Activated naive CD4-positive, alpha-beta T cell treated with anti-CD3 and anti-CD28 coated beads, Interleukin-2, amount 10 ng/mL, durations not matched to agents 7 days and 5 days (primary cell): ENCODE measurements around the gene SCLT1.

ENCODE experiments used
- CTCF ChIA-PET: fragments of 350-600 bp; sonication (Branson Sonifier 250); formaldehyde crosslinking; loops from one replicate; lab custom pipeline; 2021; ENCODE audit warnings: antibody characterized with exemption; lab: Charles Lee
- DNase-seq: peaks from one replicate; pipeline ENCODE4 v3.0.0-alpha.2; 2020
- H3K27ac Mint-ChIP-seq: one replicate; pipeline ENCODE4 v1.8.0; 2021; ENCODE audit warnings: mild to moderate bottlenecking, moderate library complexity, mixed read lengths
- H3K27me3 Mint-ChIP-seq: one replicate; pipeline ENCODE4 v1.8.0; 2021; ENCODE audit warnings: mild to moderate bottlenecking, mixed read lengths
- H3K36me3 Mint-ChIP-seq: one replicate; pipeline ENCODE4 v1.8.0; 2021; ENCODE audit warnings: mixed read lengths
- H3K4me1 Mint-ChIP-seq: one replicate; pipeline ENCODE4 v1.8.0; 2021; ENCODE audit warnings: mixed read lengths
- H3K4me3 Mint-ChIP-seq: one replicate; pipeline ENCODE4 v1.8.0; 2021; ENCODE audit warnings: mild to moderate bottlenecking, moderate library complexity, mixed read lengths
- H3K9me3 Mint-ChIP-seq: one replicate; pipeline ENCODE4 v1.8.0; 2021; ENCODE audit warnings: mixed read lengths

Gene SCLT1

DNA sequence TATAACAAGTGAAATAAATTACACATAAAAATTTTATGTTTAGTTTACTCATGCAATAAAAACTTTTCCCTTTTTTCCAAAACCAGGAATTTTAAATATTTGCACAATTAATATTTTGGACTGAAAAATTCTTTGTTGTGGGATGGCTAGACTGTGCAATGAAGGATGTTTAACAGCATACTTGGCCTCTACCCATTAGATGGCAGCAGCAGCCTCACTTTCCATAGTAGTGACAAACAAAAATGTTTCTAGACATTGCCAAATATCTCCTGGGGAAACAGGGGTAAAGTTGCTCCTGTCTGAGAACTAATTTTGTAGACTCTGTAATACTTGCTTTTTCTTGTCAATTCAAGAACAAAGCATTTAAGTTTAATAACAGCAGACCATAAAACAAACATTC, 49.8 kb downstream of the SCLT1 start:
- Mint-ChIP-seq H3K36me3 (peaks cover 11% of the 10 kb centered on the region), H3K4me1 (no peaks in the 10 kb centered on the region), H3K27me3 (no peaks in the 10 kb centered on the region), H3K27ac (no peak overlapping the region), H3K9me3 (no peaks in the 10 kb centered on the region), H3K4me3 (no peak overlapping the region)
- CTCF ChIA-PET, result interaction anchor here (1.5 kb wide), 1 partner anchor 12 kb away, joined by 7 read pairs; no protein-coding TSS in a partner anchor
- DNase-seq, result no peak

DNA sequence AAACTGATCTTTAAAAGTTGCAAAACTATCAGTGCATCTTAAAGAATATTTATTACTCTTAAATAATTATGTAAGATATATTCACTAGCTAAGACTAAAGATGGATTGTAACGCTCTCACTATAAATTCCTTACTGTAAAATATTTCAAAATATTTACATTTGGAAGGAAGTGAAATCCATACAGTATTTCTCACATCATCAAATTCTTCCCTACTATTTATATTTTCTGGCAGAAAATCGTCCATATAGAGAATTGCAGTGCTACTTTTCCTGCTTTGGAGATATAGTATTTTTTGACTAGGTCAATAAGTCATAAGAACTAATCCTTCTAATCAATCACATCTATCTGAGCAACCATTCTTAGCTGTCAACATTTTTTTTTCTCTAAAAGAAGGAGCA, 52.9 kb downstream of the SCLT1 start:
- CTCF ChIA-PET, result no interaction called here
- DNase-seq, result no peak
- H3K9me3 Mint-ChIP-seq, result no peaks in the 10 kb centered on the region
- H3K27ac Mint-ChIP-seq, result no peak overlapping the region
- H3K36me3 Mint-ChIP-seq, result peaks cover 18% of the 10 kb centered on the region
- H3K4me1 Mint-ChIP-seq, result no peaks in the 10 kb centered on the region
- H3K4me3 Mint-ChIP-seq, result no peak overlapping the region
- no peaks in the 10 kb centered on the region for H3K27me3 Mint-ChIP-seq

DNA sequence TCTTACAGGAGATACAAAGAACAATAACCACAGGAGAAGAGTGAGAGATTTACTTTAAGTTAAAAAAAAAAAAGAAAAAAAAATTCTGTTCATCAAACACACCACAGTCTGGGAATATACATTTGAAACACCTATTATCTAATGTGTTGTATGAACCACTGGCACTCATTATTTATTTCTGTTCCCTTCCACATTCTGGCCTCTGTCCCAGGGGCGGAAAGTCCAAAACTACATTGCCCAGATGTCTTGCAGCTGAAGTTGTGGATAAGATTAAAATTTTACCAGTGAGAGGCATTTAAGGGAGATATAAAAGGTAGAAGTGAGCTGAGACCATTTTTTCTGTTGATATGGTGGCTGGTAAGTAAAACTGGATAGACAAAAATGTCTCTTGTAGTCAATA, 56.2 kb downstream of the SCLT1 start:
- Mint-ChIP-seq H3K27me3 (no peaks in the 10 kb centered on the region), H3K4me3 (no peak overlapping the region), H3K4me1 (no peaks in the 10 kb centered on the region), H3K27ac (no peak overlapping the region), H3K36me3 (peaks cover 25% of the 10 kb centered on the region), H3K9me3 (no peaks in the 10 kb centered on the region)
- CTCF ChIA-PET, result no interaction called here
- DNase-seq, result no peak

DNA sequence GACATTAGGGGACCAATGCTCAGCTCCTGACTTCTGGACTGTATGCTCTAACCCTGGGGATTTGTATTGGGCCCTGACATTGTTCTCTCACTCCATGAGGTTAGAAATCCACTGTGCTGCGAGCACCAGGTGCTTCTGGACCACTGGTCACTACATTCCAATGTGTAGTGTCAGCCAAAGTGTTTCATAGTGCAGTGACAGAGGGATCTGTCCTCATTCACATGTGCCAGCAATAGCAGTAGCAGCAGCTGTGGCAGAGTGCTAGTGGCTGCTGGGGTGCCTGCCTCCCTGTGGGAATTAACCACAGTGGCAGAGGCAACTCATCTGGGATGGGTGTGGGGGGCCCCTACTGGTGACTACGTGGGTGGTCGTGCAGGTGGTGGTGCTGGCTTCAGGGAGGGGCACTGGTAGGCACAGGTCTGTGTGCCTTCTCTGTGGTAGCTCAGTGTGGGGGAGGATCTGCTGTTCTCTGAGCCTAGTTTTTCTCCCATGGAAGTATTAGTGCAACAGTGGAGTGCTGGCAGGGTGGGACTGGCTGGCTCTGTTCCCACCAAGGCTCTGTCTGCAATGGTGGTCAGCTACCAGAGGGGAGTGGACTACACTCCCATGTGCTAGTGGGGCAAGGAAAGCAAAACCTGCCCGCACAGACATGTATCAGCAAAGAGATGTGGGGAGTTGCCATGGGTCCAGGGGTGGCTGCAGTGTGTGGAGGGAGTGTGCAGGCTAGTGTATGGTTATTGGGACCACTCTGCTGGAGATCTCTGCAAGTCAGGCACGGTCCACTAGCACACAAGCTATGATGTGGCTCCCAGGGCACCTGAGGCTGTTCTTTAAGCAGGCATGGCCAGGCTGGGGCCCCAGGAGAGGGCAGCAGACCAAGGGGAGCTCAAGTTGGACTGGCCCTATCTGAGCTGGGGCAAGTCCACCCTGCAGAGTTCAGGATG, 78.5 kb downstream of the SCLT1 start:
- Mint-ChIP-seq H3K9me3 (peaks cover 51% of the 10 kb centered on the region), H3K4me3 (no peak overlapping the region), H3K36me3 (peaks cover 36% of the 10 kb centered on the region), H3K4me1 (no peaks in the 10 kb centered on the region), H3K27me3 (no peaks in the 10 kb centered on the region), H3K27ac (no peak overlapping the region)
- CTCF ChIA-PET, result no interaction called here
- DNase-seq, result no peak

DNA sequence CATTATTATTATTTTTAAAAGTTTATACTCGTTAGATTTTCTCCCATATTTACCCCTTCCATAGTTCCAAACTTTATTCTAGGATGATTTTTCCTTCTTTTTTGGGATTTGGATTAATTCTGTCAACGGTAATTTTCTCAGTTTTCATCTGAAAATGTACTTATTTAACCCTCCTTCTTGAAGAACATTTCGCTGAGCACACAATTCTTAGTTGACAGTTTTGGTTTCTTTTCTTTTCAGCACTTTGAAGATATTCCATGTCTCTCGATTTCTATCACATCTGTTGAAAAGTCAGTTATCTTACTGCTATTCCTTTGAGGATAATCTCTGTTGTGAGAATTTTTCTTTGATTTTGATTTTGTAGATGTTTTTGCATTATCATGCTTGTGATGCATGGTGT, 85.2 kb downstream of the SCLT1 start:
- no peaks in the 10 kb centered on the region for H3K27me3 Mint-ChIP-seq
- CTCF ChIA-PET, result no interaction called here
- no peak for DNase-seq
- H3K4me3 Mint-ChIP-seq, result no peak overlapping the region
- no peak overlapping the region for H3K27ac Mint-ChIP-seq
- peaks cover 45% of the 10 kb centered on the region for H3K9me3 Mint-ChIP-seq
- H3K4me1 Mint-ChIP-seq, result no peaks in the 10 kb centered on the region
- peaks cover 7% of the 10 kb centered on the region for H3K36me3 Mint-ChIP-seq

DNA sequence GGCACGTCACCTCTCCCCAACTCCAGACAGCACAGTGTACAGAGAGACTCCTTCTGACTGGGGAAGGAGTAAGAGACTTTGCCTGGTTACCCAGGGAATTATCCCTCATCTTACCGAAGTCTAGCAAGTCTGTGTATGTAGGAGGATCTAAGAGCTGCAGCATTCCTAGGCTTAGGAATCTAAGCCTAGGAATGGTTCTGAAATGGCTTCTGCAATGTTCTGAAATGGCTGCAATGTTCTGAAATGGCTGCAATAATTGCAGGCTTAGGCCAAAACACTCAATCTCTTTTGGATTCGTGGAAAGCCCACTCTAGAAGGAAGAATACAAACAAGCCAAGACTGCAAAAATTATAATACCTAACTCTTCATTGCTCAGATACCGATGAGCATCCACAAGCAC, 106.4 kb downstream of the SCLT1 start:
- H3K4me1 Mint-ChIP-seq, result no peaks in the 10 kb centered on the region
- no peak for DNase-seq
- H3K36me3 Mint-ChIP-seq, result peaks cover 39% of the 10 kb centered on the region
- CTCF ChIA-PET, result no interaction called here
- no peaks in the 10 kb centered on the region for H3K27me3 Mint-ChIP-seq
- no peak overlapping the region for H3K27ac Mint-ChIP-seq
- H3K4me3 Mint-ChIP-seq, result no peak overlapping the region
- no peaks in the 10 kb centered on the region for H3K9me3 Mint-ChIP-seq

DNA sequence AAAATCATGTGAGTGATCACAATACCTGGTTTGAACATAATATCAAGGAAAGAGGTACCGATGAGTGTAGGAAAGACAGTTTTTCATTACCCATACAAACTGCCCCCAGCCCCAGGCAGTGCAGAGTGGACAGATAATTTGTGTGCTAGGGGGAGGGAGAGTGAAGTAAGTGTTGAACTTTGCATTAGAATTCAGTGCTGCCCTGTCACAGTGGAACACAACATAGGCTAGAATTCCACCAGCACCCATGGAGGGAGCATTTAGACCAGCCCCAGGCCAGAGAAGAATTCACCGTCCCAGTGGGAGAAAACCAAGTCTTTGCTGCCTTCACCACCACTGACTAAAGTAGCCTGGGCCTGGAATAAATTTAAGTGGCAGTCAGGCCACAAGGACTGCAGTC, 107.3 kb downstream of the SCLT1 start:
- CTCF ChIA-PET, result no interaction called here
- Mint-ChIP-seq H3K27ac (no peak overlapping the region), H3K36me3 (peaks cover 36% of the 10 kb centered on the region), H3K27me3 (no peaks in the 10 kb centered on the region), H3K9me3 (no peaks in the 10 kb centered on the region), H3K4me3 (no peak overlapping the region), H3K4me1 (no peaks in the 10 kb centered on the region)
- no peak for DNase-seq

DNA sequence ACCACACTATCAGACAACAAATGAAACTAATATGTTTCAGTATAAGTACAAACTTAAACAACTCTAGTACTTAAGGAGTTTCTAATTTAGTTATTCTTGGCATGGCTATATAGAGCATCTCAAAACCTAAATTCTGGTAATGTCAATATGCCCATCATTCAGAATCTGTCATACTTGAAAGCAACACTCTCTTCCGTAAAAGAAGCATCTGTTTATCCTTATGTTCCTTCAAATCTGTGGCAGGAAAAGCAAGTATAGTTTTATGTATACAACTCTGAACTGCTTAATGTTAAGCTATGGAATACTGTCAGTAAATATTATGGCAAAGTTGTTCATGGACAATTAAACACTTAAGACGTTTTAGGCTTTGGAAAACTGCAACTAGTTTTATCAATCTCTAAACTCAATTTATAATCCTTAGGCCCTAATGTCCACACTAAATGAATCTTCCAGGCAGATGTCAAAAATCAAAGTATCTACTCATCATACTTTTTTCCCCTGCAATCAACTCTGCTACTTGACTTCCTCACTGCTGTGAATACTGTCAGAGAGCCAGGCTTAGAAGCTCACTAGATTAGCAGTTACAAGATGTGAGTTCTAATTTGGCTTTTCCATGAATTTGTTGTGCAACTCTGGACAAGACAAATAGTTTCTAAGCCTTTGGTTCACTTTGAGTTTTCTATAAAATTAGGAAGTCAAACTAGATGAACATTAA, 109.4 kb downstream of the SCLT1 start:
- no peaks in the 10 kb centered on the region for H3K27me3 Mint-ChIP-seq
- CTCF ChIA-PET, result no interaction called here
- H3K4me3 Mint-ChIP-seq, result no peak overlapping the region
- peaks cover 23% of the 10 kb centered on the region for H3K36me3 Mint-ChIP-seq
- no peaks in the 10 kb centered on the region for H3K4me1 Mint-ChIP-seq
- no peaks in the 10 kb centered on the region for H3K9me3 Mint-ChIP-seq
- DNase-seq, result no peak
- no peak overlapping the region for H3K27ac Mint-ChIP-seq

DNA sequence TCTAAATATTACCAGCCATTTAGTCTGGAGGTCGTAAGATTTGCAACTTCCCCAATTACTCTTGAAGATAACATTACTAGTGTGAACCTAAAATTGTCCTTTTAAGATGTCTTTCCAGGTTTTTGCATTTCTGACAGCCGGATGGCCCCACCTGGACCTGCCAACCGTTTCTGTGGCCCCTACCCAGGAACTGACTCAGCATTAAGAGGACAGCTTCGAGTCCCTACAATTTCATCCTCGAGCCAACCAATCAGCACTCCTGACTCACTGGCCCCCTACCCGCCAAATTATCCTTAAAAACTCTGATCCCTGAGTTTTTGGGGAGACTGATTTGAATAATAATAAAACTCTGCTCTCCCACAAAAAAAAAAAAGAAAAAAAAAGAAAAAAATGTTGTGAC, 112.0 kb downstream of the SCLT1 start:
- CTCF ChIA-PET, result no interaction called here
- Mint-ChIP-seq H3K36me3 (peaks cover 5% of the 10 kb centered on the region), H3K27ac (no peak overlapping the region), H3K27me3 (no peaks in the 10 kb centered on the region), H3K4me3 (no peak overlapping the region), H3K4me1 (no peaks in the 10 kb centered on the region), H3K9me3 (no peaks in the 10 kb centered on the region)
- no peak for DNase-seq

DNA sequence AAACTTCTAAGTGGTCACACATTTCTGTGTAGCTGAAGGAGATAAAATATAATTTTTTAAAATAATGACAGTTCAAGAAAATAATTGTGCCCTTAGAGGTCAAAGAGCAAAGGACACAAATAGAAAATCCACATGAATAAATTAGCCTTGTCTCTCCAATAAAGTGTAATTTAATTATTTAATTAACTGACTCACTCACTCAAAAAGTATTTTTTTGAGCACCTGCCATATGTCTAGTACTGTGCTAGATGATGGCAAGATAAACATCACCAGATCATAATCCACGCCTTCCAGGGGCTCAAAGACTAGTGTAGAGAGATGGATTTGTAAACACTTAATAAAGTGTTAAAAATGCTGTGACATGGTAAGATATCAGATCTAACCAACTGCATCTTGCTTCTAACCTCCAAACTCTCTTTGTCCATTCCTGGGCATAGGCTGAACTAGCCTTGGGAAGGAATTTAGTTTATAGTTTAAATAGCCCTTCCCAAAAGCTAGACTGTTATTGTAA, 112.5 kb downstream of the SCLT1 start:
- H3K27ac Mint-ChIP-seq, result no peak overlapping the region
- no peaks in the 10 kb centered on the region for H3K4me1 Mint-ChIP-seq
- CTCF ChIA-PET, result no interaction called here
- H3K4me3 Mint-ChIP-seq, result no peak overlapping the region
- H3K36me3 Mint-ChIP-seq, result peaks cover 2% of the 10 kb centered on the region
- DNase-seq, result no peak
- no peaks in the 10 kb centered on the region for H3K27me3 Mint-ChIP-seq
- no peaks in the 10 kb centered on the region for H3K9me3 Mint-ChIP-seq

DNA sequence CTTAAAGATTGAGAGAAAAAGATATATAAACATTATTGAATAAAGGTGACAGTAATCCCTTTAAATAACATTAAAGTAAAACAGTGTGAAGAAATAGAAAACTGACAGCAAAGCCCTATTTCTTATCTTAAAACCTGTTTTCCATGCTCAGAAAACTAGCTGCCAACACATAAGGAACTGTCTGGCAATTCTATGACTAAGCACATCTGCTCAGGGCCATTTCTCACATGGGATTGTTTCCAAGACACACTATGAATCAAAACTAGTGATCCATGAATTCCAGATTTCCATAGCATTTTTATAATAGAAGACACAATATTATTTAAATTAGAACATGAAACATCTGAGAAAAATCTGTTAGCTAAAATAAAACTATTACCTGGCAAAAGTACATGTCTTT, 113.4 kb downstream of the SCLT1 start:
- Mint-ChIP-seq H3K4me1 (no peaks in the 10 kb centered on the region), H3K9me3 (no peaks in the 10 kb centered on the region), H3K27ac (no peak overlapping the region), H3K27me3 (no peaks in the 10 kb centered on the region), H3K36me3 (no peaks in the 10 kb centered on the region), H3K4me3 (no peak overlapping the region)
- DNase-seq, result no peak
- CTCF ChIA-PET, result no interaction called here

DNA sequence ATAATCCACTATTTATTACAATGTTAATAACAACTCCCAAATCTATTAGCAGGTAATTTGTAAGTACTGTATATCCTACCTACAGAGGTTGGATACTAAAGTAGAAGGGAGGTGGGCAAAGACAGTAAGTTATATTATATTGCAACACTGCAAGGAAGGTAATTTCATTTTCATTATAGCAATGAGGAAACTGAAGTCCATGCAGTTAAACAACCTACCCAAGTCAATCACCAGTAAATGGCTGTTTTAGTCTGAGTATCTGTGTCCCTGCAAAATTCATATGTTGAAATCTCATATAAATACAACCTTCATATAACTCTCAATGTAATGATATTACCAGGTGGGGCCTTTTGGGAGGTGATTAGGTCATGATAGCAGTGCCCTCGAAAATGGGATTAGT, 114.4 kb downstream of the SCLT1 start:
- peaks cover 2% of the 10 kb centered on the region for H3K36me3 Mint-ChIP-seq
- no peaks in the 10 kb centered on the region for H3K4me1 Mint-ChIP-seq
- DNase-seq, result no peak
- no peaks in the 10 kb centered on the region for H3K27me3 Mint-ChIP-seq
- CTCF ChIA-PET, result no interaction called here
- no peaks in the 10 kb centered on the region for H3K9me3 Mint-ChIP-seq
- H3K27ac Mint-ChIP-seq, result no peak overlapping the region
- no peak overlapping the region for H3K4me3 Mint-ChIP-seq

DNA sequence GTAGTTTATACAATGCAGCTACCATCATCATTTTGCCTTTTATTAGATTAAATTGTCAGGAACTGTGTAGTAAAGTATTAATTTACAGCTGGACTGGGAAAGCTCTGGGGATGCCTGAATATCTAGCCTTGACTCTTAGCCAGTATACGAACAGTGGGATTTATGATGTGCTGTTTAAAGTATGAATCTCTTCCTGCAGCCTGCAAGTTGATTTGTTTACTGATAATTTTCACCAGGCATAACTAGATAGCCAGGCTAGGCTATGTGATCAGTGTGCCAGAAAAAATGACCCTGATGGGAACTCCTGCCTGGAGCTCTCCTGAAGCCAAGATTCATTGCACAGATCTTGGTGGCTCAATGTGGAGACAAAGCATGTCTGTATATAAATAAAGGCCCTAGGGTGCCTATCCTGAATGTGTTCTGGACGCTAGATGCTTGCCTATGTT, 119.2 kb downstream of the SCLT1 start:
- peaks cover 5% of the 10 kb centered on the region for H3K36me3 Mint-ChIP-seq
- no peaks in the 10 kb centered on the region for H3K4me1 Mint-ChIP-seq
- no peaks in the 10 kb centered on the region for H3K9me3 Mint-ChIP-seq
- CTCF ChIA-PET, result no interaction called here
- H3K4me3 Mint-ChIP-seq, result no peak overlapping the region
- H3K27me3 Mint-ChIP-seq, result no peaks in the 10 kb centered on the region
- DNase-seq, result no peak
- no peak overlapping the region for H3K27ac Mint-ChIP-seq

DNA sequence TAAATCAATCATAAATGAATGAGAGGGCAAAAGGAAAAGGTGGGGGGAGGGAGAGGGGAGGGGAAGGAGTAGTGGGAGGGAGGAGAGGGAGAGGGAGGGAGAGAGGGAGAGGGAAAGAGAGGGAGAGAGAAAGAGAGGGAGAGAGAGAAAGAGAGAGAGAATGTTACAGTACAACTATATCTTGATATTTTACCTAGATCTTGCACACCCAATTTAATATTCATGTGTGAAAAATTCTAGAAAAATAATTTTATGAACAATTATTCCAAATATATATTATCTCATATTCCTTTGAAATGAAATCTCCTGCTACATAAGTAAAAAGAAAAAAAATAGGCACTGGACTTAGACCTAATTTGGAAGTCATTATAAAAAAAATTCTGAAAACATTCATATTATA, 120.0 kb downstream of the SCLT1 start:
- no peaks in the 10 kb centered on the region for H3K9me3 Mint-ChIP-seq
- no peak overlapping the region for H3K27ac Mint-ChIP-seq
- H3K4me1 Mint-ChIP-seq, result no peaks in the 10 kb centered on the region
- no peak overlapping the region for H3K4me3 Mint-ChIP-seq
- H3K27me3 Mint-ChIP-seq, result no peaks in the 10 kb centered on the region
- CTCF ChIA-PET, result no interaction called here
- peaks cover 8% of the 10 kb centered on the region for H3K36me3 Mint-ChIP-seq
- DNase-seq, result no peak

DNA sequence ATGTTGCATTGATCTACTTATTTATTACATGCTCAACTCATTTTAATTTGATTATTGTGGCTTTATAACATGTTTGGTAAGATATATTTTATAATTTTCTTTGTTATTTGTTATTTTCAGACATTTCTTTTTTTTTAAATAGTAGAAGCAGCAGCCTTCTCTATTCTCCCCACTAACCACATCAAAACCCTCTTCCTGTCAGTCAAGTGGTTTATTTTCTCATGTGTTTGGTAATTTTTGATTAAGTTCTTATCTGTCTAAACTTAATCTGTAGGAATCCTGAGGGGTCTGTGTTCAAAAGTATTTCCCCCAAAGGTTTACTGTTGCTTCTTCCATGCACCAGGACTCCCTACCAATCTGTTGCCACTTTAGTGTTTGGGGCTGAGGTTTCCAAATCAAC, 131.9 kb downstream of the SCLT1 start:
- H3K9me3 Mint-ChIP-seq, result no peaks in the 10 kb centered on the region
- CTCF ChIA-PET, result no interaction called here
- no peak for DNase-seq
- H3K27ac Mint-ChIP-seq, result no peak overlapping the region
- no peak overlapping the region for H3K4me3 Mint-ChIP-seq
- H3K27me3 Mint-ChIP-seq, result no peaks in the 10 kb centered on the region
- H3K36me3 Mint-ChIP-seq, result peaks cover 26% of the 10 kb centered on the region
- peaks cover 7% of the 10 kb centered on the region for H3K4me1 Mint-ChIP-seq
